ENCODE results near the gene MRLN.

GRCh38 chr10:59757966-59758365, 4.7 kb upstream of the MRLN start:
- no peak for TF ChIP-seq CTCF (IDR thresholded peaks at IDR 0.05; ENCODE audit: insufficient read depth, low read length, poor library complexity, severe bottlenecking)
- TF ChIP-seq EZH2phosphoT487 (conservative IDR thresholded peaks at IDR 0.05; ENCODE audit: low read length) = no peak
